Activated CD8-positive, alpha-beta T cell treated with anti-CD3 and anti-CD28 coated beads for 36 hours (primary cell): ENCODE results near the gene LIMK1. TPM values are rescaled to one million over a fixed set of nuclear protein-coding genes. Genes with fewer than 3 reads are reported as not detected.
"Not testable (repeated sequence)": the region's sequence is repeated elsewhere in the genome, so short reads cannot be mapped to it uniquely, and the experiment has no call there.

Experiments used
- ATAC-seq: fragments of 200-7000 bp; cut with Tn5 transposase; one replicate; pipeline ENCODE4 v1.10.0; 2021; ENCODE audit warnings: mild to moderate bottlenecking, moderate library complexity
- CTCF ChIA-PET: fragments of 350-600 bp; sonication (Branson Sonifier 250); formaldehyde crosslinking; loops from one replicate; lab custom pipeline; 2021; ENCODE audit warnings: antibody characterized with exemption; lab: Charles Lee
- POLR2A ChIA-PET: fragments of 350-600 bp; sonication (Branson Sonifier 250); formaldehyde crosslinking; loops from one replicate; lab custom pipeline; 2021; ENCODE audit warnings: antibody characterized with exemption; lab: Charles Lee
- DNase-seq: peaks from one replicate; pipeline ENCODE4 v3.0.0-alpha.2; 2020
- H3K27ac Mint-ChIP-seq: one replicate; pipeline ENCODE4 v1.8.0; 2021; ENCODE audit warnings: mild to moderate bottlenecking, mixed read lengths
- H3K27me3 Mint-ChIP-seq: one replicate; pipeline ENCODE4 v1.8.0; 2021; ENCODE audit warnings: mixed read lengths
- H3K36me3 Mint-ChIP-seq: one replicate; pipeline ENCODE4 v1.8.0; 2021; ENCODE audit warnings: low read depth, mixed read lengths
- H3K4me1 Mint-ChIP-seq: one replicate; pipeline ENCODE4 v1.8.0; 2021; ENCODE audit warnings: low read depth, mixed read lengths
- H3K4me3 Mint-ChIP-seq: one replicate; pipeline ENCODE4 v1.8.0; 2021; ENCODE audit warnings: mild to moderate bottlenecking, moderate library complexity, mixed read lengths
- H3K9me3 Mint-ChIP-seq: one replicate; pipeline ENCODE4 v1.8.0; 2021; ENCODE audit warnings: mixed read lengths
- intact Hi-C: fragments of 100-400 bp; cut with micrococcal nuclease; formaldehyde crosslinking; loops from one replicate; pipeline ENCODE4 v1.10.0; 2022
- total RNA-seq, 2 experiments: library from RNA; stranded (reverse); gene quantifications; one replicate each; pipeline ENCODE4 v1.2.3, GENCODE V29; 2021
- TF ChIP-seq, protein P1 (sequence below): fragments of 200-600 bp; IDR thresholded peaks from one replicate; pipeline ENCODE4 v1.8.0; 2022; ENCODE audit warnings: antibody characterized with exemption, mild to moderate bottlenecking

The LIMK1 gene
- total RNA-seq, 2 experiments from 2014 or later: 17.8 to 20.8 TPM

DNA sequence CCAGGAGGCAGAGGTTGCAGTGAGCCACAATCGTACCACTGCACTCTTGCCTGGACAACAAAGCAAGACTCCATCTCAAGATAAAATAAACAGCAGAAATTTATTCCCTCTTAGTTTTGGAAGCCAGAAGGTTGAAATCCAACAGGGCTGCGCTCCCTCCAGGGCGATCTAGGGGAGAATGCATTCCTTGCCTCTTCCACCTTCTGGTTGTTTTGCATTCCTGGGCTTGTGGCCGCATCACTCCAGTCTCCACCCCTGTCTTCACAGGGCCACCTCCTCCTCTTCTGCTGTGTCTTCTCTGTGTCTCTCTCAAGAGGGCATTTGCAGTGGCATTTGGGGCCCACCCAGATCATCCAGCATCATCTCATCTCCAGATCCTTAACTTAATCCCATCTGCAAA is 36.2 kb downstream of the LIMK1 start:
- Mint-ChIP-seq H3K27me3 (no peaks in the 10 kb centered on the region), H3K36me3 (peaks cover 7% of the 10 kb centered on the region), H3K27ac (no peak overlapping the region), H3K4me3 (no peak overlapping the region), H3K4me1 (no peaks in the 10 kb centered on the region), H3K9me3 (no peaks in the 10 kb centered on the region)
- ChIA-PET POLR2A (no interaction called here), CTCF (interaction anchor here (2.2 kb wide), 1 partner anchor 8 kb away, joined by 6 read pairs; no protein-coding TSS in a partner anchor)
- TF ChIP-seq, protein P1, sequence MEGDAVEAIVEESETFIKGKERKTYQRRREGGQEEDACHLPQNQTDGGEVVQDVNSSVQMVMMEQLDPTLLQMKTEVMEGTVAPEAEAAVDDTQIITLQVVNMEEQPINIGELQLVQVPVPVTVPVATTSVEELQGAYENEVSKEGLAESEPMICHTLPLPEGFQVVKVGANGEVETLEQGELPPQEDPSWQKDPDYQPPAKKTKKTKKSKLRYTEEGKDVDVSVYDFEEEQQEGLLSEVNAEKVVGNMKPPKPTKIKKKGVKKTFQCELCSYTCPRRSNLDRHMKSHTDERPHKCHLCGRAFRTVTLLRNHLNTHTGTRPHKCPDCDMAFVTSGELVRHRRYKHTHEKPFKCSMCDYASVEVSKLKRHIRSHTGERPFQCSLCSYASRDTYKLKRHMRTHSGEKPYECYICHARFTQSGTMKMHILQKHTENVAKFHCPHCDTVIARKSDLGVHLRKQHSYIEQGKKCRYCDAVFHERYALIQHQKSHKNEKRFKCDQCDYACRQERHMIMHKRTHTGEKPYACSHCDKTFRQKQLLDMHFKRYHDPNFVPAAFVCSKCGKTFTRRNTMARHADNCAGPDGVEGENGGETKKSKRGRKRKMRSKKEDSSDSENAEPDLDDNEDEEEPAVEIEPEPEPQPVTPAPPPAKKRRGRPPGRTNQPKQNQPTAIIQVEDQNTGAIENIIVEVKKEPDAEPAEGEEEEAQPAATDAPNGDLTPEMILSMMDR: no peak
- ATAC-seq (no peak), DNase-seq (no peak)
- intact Hi-C loops: no loop called here

GRCh38 chr7:74121401-74122249 is 38.0 kb downstream of the LIMK1 start:
- ChIA-PET POLR2A (no interaction called here), CTCF (interaction anchor here (0.6 to 2.2 kb wide), 2 partner anchors 7 to 122 kb away, joined by 4 to 6 read pairs; no protein-coding TSS in a partner anchor)
- no peaks in the 10 kb centered on the region for H3K27me3 Mint-ChIP-seq

DNA sequence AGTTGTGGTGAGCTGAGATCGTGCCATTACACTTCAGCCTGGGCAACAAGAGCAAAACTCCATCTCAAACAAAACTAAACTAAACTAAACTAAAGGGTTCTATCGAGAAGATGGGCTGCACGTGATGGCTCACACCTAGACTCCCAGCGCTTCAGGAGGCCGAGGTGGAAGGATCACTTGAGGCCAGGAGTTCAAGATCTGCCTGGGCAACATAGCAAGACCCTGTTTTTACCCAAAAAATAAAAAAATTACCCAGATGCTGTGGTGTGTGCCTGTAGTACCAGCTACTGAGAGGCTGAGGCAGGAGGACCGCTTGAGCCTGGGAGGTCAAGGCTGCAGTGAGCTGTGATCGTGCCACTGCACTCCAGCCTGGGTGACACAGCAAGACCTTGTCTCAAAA is 40.3 kb downstream of the LIMK1 start:
- not testable (repeated sequence) for H3K4me1 Mint-ChIP-seq, H3K4me3 Mint-ChIP-seq, H3K9me3 Mint-ChIP-seq

More at GRCh38 chr7:74121401-74122249, 38.0 kb downstream of the LIMK1 start:
- no peaks in the 10 kb centered on the region for H3K9me3 Mint-ChIP-seq
- H3K27ac Mint-ChIP-seq: no peak overlapping the region
- ATAC-seq (no peak), DNase-seq (no peak)
- TF ChIP-seq, protein P1: no peak
- no peaks in the 10 kb centered on the region for H3K4me1 Mint-ChIP-seq
- no peak overlapping the region for H3K4me3 Mint-ChIP-seq
- intact Hi-C loops: no loop called here
- peaks cover 7% of the 10 kb centered on the region for H3K36me3 Mint-ChIP-seq

GRCh38 chr7:74126220-74126880 is 42.7 kb downstream of the LIMK1 start:
- Mint-ChIP-seq H3K27me3 (no peaks in the 10 kb centered on the region), H3K4me3 (no peak overlapping the region), H3K36me3 (peaks cover 2% of the 10 kb centered on the region), H3K4me1 (no peaks in the 10 kb centered on the region), H3K9me3 (no peaks in the 10 kb centered on the region), H3K27ac (no peak overlapping the region)
- ChIA-PET CTCF (no interaction called here), POLR2A (no interaction called here)
- ATAC-seq: no peak
- no peak for DNase-seq
- TF ChIP-seq, protein P1: no peak
- intact Hi-C loops: no loop called here

More for the DNA sequence above, 40.3 kb downstream of the LIMK1 start:
- POLR2A ChIA-PET: interaction anchor here (0.7 kb wide), 1 partner anchor 51 kb away, joined by 3 read pairs; no protein-coding TSS in a partner anchor
- ATAC-seq, CTCF ChIA-PET, intact Hi-C loops, H3K36me3 Mint-ChIP-seq, DNase-seq, H3K27me3 Mint-ChIP-seq, H3K27ac Mint-ChIP-seq: not testable (repeated sequence)

DNA sequence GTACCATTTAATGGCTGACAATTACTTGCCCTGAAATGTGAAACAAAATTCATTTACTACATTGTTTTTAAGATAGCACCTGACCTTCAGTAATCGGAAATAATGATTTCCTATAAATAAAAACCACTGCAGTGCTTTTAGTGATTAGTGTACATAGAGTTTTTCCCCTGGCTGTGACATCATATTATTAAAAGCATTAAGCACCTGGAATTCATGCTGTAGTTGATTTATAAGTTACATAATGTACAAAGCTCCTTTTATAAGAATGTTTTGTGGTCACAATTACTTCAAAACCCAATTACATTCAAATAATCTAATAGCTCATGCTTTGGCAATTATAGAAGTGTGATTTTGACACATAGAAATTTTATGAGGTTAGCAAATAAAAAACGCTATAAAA is 46.3 kb downstream of the LIMK1 start:
- DNase-seq: no peak
- TF ChIP-seq, protein P1: no peak
- no peak overlapping the region for H3K27ac Mint-ChIP-seq
- H3K27me3 Mint-ChIP-seq: no peaks in the 10 kb centered on the region
- intact Hi-C loops: no loop called here
- ChIA-PET POLR2A (no interaction called here), CTCF (no interaction called here)
- H3K9me3 Mint-ChIP-seq: no peaks in the 10 kb centered on the region
- H3K4me3 Mint-ChIP-seq: no peak overlapping the region
- no peaks in the 10 kb centered on the region for H3K36me3 Mint-ChIP-seq
- ATAC-seq: no peak
- peaks cover 2% of the 10 kb centered on the region for H3K4me1 Mint-ChIP-seq
